ENCODE data around the gene ADAMTS14.

The ADAMTS14 gene

DNA sequence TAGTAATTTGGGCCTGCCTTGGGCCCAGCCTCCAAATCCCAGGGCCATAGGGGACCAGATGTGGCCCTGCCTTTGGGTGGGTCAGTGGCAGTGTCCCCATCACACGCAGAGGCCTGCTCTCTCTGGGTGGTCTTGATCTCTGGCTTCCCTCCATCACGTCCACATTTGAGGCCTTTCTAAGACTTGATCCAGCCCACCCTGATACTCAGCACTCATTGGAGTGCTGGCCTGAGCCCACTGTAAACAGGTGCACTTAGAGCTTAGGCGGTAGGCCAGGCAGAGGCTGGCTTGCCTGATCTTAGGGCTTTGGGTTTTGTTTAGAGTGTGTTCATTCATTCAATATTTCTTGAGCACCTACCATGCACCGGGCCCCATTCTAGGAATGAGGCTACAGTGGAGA lies 60.3 kb downstream of the ADAMTS14 start:
- DNase-seq (ENCODE audit: low spot score) = no peak

DNA sequence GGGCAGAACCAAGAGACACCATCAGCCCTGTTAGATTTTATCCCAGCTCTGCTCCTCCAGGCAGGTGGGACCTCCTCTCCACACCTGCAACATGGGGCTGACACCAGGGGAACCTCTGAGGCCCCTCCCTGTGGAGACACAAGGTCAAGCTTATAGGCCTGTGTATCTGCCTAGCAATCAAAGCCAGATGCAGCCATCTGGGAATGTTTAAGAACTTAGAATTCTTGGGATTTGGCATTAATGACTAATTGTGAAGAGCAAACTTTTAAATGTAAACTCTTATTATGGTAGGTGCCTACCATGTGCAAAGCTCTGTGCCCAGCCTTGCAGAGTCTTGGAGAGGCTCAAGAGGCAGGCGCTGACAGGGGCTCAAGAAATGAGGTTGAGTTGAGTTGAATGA lies 60.7 kb downstream of the ADAMTS14 start:
- DNase-seq (ENCODE audit: low spot score) = no peak

DNA sequence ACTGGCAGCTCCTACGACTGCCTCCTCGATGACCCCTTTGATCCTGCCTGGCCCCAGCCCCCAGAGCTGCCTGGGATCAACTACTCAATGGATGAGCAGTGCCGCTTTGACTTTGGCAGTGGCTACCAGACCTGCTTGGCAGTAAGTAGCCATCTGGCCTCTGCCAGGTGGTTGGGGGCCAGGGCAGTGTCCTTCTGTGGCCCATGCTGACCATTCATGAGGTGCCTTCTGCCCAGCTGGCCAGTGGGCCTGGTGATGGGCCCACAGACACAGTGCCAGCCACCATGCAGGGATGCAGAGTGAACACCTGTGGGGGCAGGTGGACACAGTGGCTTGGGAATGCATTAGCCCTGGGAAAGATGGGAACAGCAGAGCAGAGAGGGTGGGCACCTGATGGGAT lies 62.9 kb downstream of the ADAMTS14 start:
- no peak for DNase-seq (ENCODE audit: low spot score)

DNA sequence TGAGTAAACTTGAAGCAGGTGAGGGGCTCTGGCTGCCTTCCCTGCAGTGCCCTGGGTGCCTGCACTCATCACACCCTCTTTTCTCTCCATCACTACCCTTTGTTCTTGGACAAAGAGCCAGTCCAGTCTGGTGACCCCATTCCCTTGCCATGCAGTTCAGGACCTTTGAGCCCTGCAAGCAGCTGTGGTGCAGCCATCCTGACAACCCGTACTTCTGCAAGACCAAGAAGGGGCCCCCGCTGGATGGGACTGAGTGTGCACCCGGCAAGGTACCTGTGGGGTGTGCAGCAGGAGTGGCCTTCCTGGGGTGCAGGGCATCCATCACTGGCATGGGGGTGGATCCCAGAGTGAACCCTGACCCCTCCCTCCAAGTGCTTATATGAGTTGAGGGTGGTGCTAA lies 64.2 kb downstream of the ADAMTS14 start:
- no peak for DNase-seq (ENCODE audit: low spot score)

DNA sequence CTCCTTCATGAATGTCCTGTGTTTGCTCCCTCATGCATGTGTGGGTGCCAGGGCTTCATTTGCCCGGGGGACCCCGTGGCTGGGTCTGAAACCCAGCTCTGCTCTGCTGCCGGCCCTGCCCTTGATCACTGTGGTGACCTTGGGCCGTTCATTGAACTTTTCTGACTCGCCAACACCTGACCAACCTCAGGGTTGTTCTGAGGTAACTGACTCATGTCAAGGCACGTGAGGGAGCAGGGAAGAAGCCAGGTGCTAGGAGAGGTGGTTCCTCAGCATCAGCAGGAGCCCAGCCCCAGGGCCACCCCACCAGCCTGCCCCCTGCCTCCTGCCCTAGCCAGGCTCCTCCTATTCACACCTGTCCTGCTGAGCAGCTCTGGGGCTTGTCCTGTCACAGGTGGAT lies 64.9 kb downstream of the ADAMTS14 start:
- no peak for DNase-seq (ENCODE audit: low spot score)

DNA sequence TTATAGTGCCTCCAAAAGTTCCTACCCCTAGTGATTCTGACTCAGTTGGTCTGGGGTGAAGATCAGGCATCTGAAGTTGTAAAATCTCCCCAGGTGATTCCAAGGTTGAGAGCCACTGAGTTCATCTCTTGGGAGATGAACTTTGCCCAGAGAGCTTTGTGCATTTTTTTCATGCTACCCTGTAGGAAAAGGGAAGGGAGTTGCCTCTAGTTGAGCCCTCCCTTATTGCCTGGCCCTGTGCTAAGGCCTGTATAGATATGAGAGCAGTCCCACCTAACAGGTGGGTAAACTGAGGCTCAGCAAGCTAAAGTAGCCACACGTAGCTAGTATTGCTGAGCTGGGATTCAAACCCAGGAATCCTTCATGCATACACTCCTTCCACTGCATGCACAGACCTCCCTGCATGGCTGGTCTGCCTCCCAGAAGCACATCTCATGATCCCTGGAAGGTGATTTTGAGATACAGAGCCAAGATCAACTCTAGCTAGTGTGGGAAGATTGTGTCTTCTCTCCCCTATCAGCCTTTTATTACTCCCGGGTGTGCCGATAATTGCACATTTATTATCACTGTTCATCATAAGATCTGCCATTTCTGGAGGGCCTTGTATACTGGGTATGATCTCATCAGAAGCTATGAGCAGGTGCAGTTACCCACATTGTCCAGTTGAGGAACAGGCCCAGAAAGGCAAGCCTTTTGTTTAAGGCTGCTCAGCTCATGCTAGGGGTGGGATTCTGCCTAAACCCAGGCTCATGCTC lies 65.9 kb downstream of the ADAMTS14 start:
- DNase-seq (ENCODE audit: low spot score) = no peak

DNA sequence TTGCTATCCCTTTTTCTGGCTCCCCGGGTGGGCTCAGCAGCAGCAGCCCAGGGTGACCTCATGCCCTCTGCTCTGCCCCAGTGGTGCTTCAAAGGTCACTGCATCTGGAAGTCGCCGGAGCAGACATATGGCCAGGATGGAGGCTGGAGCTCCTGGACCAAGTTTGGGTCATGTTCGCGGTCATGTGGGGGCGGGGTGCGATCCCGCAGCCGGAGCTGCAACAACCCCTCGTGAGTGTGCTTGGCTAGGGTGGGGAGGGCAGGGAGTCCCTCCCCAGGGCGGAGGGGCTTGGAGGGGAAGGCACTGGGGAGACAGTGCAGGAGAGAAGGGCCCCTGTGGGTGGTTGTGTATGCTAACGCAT lies 66.4 kb downstream of the ADAMTS14 start:
- DNase-seq (ENCODE audit: low spot score) = no peak

DNA sequence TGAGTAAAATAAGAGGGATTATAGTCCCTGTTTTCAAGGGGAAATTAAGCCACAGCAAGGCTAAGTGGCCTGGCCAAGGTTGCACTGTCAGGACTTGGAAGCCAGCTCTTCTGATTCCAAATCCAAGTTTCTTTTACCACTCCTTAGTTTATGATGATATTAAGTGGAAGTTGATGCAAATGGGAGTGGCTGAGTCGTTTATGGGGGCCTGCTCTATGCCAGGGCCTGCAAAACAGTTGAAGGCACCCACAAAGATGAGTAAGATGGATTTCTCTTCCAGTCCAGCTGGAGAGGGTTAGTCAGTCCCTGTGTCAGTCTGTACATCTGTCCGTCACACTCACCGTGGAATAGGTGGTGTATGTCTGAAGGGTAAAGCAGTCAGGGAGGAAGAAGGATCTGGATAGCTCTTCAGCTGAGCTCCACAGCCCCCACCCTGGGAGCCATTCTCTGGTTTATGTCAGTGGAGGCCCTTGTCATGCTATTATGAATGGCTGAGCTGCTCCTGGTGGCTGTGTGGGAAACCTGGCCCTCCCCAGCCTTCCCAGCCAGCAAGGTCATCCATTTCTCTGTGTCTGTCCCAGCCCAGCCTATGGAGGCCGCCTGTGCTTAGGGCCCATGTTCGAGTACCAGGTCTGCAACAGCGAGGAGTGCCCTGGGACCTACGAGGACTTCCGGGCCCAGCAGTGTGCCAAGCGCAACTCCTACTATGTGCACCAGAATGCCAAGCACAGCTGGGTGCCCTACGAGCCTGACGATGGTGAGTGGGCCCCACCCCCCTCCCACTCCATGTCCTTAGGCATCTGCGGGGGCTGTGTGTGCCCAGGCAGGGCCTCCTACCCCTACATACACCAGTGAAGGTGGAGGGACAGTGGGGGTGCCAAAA lies 68.3 kb downstream of the ADAMTS14 start:
- no peak for DNase-seq (ENCODE audit: low spot score)

DNA sequence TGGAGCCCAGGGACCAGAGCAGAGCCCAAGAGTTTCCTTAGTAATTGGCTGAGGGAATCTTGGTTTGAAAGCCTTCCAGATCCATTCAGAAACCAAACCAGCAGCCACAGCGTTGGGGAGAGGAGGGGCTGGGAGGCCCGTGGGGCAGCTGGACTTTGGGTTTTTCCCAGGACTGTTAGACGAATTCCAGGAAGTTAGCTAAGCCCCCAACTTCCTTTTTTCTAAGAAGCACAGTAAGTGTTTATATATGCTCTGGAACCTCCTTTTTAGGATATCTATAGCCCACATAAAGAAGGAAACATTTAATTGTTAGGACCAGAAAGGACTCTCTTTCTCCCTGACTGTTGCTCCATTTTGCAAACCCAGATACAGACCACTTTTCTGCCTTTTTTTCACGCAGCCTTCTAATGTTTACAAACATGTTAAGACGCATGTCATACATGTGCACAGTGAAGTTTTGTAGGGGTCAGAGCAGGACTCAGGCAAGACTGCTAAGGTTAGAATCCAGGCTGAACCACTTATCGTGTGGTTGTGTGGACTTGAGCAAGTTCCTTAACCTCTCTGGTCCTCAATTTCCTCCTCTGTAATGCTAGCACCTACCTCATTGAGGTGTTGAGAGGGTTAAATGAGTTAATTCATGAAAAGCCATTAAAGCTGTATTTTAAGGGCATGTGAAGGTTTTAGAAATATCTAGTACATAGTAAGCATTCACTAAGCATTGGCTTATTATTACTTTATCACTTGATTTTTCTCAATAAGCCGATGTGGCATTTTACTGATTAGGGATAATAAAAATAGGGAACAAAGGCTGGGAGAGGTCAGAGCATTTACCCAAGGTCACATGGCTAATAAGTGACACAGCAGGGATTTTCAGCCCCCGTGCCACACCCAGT lies 70.5 kb downstream of the ADAMTS14 start:
- DNase-seq (ENCODE audit: low spot score) = no peak

DNA sequence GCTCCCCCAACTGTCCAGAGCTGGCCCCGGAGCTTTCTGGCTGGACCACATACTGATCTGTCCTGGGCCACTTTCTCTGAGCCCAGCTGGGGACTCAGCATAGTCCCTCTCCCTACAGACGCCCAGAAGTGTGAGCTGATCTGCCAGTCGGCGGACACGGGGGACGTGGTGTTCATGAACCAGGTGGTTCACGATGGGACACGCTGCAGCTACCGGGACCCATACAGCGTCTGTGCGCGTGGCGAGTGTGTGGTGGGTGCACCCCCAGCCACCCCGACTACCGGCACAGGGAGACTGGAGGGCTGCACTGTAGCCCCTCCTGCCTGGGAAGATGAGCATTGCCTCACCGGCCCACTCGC lies 71.1 kb downstream of the ADAMTS14 start:
- no peak for DNase-seq (ENCODE audit: low spot score)

DNA sequence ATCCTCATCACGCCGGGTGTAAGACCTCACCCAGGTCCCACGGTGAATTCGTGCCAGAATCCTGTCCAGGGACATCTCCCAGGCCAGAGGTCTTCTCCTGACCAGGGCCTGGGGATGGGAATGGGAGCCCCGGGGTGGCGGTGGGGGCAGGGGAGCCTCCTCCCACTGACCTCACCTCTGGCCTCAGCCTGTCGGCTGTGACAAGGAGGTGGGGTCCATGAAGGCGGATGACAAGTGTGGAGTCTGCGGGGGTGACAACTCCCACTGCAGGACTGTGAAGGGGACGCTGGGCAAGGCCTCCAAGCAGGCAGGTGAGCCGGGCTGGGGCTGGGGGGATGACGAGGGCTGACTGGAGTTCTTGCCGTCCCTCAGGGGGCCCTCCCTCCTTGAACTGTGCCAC lies 71.6 kb downstream of the ADAMTS14 start:
- no peak for DNase-seq (ENCODE audit: low spot score)

DNA sequence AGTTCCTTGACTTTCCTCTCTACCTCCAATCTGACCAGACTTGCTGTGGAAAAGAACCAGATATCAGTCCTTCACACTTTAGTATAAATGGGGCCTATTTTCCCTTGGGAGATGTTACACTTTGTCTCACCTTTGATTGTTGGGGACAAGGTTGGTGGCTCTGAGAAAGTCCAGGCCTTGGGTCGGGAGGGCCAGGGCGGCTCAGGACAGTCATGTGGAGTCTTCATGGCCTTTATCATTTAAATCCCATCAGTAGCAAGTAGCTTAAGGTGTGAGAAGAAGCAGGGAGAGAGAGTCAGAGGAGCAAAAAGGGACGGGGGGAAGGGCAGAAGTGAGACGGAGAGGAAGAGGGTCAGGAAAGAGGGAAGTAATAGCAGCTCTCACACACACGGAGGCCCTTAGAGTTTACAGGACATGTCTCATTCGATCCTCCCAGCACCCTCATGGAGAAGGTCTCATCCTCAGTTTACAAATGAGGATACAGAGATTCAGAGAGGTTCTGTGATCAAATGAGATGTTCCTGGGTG lies 72.4 kb downstream of the ADAMTS14 start:
- DNase-seq (ENCODE audit: low spot score) = no peak

DNA sequence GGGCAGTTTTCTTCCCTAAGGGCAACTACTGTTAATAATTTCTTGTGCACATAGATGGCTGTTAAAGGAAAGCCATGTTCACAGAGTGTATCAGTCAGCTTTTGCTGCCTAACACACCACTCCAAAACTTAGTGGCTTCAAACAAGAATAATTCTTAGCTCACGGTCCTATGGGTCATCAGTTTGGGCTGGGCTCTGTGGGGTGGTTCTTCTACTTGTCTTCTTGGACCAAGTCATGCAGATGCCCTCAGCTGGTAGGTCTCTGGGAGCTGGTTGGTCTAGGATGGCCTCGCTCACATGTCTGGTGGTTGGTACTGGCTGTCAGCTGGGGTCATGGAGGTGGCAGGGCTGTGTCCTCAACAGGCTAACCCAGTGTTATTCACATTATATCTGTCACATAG lies 73.2 kb downstream of the ADAMTS14 start:
- no peak for DNase-seq (ENCODE audit: low spot score)

DNA sequence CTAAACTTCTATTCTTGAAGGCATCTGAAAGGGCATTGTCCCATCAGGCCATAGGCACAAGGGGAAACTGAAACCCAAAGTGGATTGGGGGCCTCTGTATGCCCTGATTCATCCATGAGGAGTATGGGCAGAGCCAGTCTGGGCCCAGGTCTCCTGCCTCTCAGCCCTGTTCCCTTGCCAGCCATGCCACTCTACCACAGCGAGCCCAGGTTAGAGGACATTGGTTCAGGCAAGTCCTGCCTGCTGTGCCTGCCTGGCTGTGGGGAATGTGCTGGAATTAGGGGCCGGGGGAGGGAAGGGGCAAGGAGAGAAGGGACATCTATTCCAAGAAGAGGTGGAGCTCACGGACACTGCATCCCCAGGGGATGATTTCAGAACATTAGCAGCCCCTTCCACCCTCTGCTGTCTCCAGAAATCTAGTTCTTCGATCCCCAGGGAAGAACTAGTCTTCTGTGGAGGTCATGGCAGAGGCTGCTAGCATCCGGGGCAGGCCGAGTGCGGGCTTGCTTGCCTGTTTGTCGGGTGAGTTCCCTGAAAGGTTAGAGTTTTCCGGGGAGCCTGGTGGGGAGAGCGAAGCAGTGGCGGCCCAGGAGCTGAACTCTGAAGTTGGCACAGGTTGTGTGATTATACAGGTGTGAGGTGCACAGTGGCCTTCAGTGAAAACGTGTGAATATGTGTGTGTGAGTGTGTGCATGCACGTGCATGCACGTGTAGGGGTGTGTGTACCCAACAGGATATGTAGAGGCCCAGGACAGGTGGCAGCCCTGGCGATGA lies 75.1 kb downstream of the ADAMTS14 start:
- no peak for DNase-seq (ENCODE audit: low spot score)

DNA sequence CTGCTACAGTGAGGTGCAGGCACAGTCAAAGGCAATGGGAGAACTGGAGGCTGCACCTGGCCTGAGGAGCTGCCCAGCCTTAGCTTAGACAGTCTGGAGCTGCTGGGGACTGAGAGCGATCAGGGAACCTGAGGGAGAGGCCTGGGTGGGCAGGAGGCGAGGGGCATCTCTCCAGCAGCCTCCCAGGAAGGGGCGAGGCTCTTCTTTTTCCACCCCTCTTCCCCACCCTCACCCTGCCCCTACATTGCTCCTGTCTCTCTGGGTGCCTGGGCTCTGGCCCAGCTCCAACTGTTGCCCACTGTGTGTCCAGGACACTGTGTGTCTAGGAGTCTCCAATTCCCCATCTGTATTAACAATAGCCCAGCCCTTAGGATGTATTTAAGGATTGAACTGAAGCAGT lies 76.0 kb downstream of the ADAMTS14 start:
- no peak for DNase-seq (ENCODE audit: low spot score)

DNA sequence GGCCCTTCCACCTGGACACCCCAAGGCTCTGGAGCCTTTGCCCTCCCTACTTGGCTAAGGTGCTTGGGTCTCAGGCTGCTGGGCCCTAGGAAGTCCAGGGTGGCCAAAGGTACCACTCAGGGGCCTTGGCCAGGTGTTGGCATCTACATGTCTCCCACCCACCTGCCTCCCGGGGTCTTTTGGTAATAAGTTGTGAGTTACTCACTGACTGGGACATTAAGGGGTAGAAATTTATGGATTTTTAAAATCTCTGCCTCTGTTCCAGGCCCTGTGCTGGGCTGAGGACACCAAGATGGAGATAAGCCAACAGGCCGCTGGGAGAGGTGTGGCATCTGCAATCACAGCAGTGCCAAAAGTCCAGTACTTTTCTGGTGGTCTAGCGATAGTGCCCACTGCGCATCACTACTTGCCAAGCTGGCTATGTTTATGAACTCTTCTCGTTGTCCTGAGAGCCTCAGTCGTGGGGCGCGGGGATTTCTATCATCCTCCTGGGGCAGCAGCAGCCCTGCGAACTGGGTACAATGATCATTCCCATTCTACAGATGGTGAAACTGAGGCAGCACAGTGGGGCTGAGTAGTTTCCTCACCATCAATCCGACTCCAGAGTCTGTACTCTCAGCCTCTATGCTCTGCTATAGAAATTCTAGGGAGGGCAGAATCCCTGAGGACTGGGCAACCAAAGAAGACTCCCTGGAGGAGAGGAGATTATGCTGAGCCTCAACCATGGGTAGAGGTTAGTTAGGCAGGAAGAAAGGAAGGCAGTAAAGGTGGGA lies 76.7 kb downstream of the ADAMTS14 start:
- DNase-seq (ENCODE audit: low spot score) = no peak

DNA sequence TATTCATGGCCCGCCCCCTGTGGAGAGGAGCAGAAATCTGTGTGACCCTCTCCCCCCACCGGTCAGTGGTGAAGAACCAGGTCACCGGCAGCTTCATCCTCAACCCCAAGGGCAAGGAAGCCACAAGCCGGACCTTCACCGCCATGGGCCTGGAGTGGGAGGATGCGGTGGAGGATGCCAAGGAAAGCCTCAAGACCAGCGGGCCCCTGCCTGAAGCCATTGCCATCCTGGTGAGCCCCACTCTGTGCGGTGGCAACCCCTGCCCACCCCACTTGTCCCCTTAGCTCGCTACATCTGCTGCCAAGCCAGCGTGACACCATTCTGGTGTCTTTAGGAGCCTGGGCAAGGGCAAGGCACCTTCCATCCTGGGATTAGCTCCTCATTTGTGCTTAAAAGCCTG lies 77.5 kb downstream of the ADAMTS14 start:
- no peak for DNase-seq (ENCODE audit: low spot score)

DNA sequence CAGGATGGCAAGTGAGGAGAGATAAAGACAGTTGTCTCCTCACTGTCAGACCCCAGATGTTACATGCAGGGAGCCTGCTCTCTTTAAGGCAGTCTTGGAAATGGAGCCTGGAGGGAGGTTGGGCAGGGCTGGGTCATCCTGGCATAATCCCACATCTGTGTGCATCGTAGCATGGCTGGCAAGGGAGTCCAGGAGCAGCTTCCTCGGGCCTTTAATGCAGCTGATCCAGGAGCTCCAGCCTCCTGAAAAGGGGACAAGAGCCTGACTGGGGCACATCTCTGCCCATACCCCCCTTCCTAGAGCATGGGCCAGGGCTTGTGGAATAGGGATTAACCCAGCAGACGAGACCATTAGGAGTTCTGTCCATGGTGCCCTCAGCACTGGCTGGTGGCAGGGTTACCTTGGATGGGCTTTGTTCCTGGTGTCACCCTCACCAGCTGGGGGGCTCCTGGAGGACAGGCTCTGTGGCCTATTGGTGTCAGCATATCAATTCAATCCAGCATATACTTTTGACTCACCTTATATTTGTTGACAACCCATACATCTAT lies 77.9 kb downstream of the ADAMTS14 start:
- no peak for DNase-seq (ENCODE audit: low spot score)

DNA sequence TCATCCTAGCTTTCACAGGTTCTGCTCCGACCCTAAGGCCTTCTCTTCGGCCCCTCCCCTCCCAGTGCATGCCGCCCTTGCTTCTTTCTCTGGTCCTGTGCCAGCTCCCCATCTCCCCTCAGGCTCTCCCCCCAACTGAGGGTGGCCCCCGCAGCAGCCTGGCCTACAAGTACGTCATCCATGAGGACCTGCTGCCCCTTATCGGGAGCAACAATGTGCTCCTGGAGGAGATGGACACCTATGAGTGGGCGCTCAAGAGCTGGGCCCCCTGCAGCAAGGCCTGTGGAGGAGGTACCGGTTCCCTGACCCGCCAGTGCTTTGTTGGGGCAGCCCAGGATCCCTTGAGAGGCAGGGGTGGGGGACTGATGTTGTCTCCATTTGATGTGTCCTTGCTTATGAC lies 79.0 kb downstream of the ADAMTS14 start:
- no peak for DNase-seq (ENCODE audit: low spot score)

DNA sequence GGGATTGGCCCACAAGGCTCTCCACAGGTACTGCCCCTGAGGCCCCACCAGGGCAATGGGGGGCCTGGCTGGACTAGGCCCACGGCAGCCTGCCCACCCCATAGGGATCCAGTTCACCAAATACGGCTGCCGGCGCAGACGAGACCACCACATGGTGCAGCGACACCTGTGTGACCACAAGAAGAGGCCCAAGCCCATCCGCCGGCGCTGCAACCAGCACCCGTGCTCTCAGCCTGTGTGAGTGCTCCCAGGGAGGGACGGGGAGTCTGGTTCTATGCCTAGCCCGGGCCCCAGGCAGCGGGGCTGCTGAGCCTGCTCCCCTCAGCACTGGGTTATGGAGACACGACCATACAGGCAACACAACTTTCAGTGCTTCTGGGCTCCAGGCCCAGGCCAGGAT lies 79.7 kb downstream of the ADAMTS14 start:
- DNase-seq (ENCODE audit: low spot score) = no peak

DNA sequence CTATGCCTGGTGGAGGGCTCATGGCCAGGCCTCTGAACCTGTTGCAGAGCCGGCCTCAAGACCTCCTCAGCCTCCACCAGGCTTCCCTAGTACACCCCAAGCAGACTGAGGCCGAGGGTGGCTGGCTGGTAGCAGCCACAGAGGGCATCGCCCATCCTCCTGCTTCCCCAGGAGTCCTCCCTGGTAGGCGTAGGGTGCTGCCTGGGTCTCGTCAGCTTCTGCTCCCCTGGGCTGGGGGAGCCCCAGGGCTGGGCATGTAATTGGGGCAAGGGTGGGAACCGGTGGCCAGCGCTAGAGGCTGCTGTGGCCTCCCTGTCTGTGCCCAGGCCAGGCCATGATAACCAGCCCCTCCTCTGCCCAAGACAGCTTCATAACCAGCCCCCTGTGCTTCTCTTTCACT lies 80.3 kb downstream of the ADAMTS14 start:
- DNase-seq (ENCODE audit: low spot score) = no peak

Measured in D341Med (cell line).